ENCODE results near the gene POP7. TPM values are rescaled to one million over a fixed set of nuclear protein-coding genes. Genes with fewer than 3 reads are reported as not detected.
A peak's percentile ranks its signal among the peaks of the same experiment; 100 is the strongest.

POP7 gene
- total RNA-seq, 1 experiment from 2014 or later = 96.9 TPM

- Histone ChIP-seq H2BK120ac (ENCODE audit: low read depth, low read length, poor library complexity, severe bottlenecking) (no peak overlapping the region), H3K4me1 (ENCODE audit: insufficient read depth, low read length) (no peaks in the 10 kb centered on the region), H3K9ac (ENCODE audit: extremely low read depth, insufficient read length, low read length) (no peak overlapping the region), H3K4me2 (ENCODE audit: insufficient read depth, insufficient read length, low read length) (peak overlapping the region; percentile 75), H3T11ph (ENCODE audit: low read length) (no peak overlapping the region), H3K27me3 (ENCODE audit: insufficient read depth, low read length) (no peaks in the 10 kb centered on the region), H4K91ac (ENCODE audit: insufficient read length, low read depth, low read length) (no peak overlapping the region), H3K79me2 (ENCODE audit: insufficient read depth, low read length) (no peaks in the 10 kb centered on the region), H4K20me1 (ENCODE audit: control insufficient read depth, insufficient read depth, insufficient read length) (no peaks in the 10 kb centered on the region), H3K79me1 (ENCODE audit: insufficient read depth, low read depth, low read length, poor library complexity, severe bottlenecking) (no peaks in the 10 kb centered on the region), H3K23ac (ENCODE audit: insufficient read length, low read depth, low read length) (no peak overlapping the region), H2AK5ac (ENCODE audit: insufficient read length, low read length) (no peak overlapping the region), H3K18ac (ENCODE audit: insufficient read length, low read depth, low read length) (no peak overlapping the region), H3K23me2 (ENCODE audit: insufficient read length, low read depth, low read length, poor library complexity, severe bottlenecking) (peaks cover 20% of the 10 kb centered on the region), H3K14ac (ENCODE audit: insufficient read depth, low read length) (no peak overlapping the region; the same call in 1 of the 2 replicates), H3K27ac (ENCODE audit: insufficient read length, low read depth, low read length) (no peak overlapping the region), H2BK12ac (ENCODE audit: insufficient read length, low read depth, low read length) (no peak overlapping the region), H2BK20ac (ENCODE audit: low read depth, low read length, poor library complexity, severe bottlenecking) (no peak overlapping the region), H2BK5ac (ENCODE audit: insufficient read length, low read length) (no peak overlapping the region), H3K4ac (ENCODE audit: low read depth, low read length) (no peak overlapping the region), H2AFZ (ENCODE audit: low read length) (no peak overlapping the region), H4K8ac (replicated peaks; ENCODE audit: insufficient read length, low read depth, low read length) (no peak overlapping the region), H2BK15ac (ENCODE audit: low read depth, low read length) (no peak overlapping the region), H4K5ac (ENCODE audit: insufficient read length, low read depth, low read length) (no peak overlapping the region), H3K9me3 (ENCODE audit: control insufficient read depth, low read depth, low read length) (no peaks in the 10 kb centered on the region), H3K56ac (ENCODE audit: insufficient read length, low read depth, low read length) (no peak overlapping the region)
- no peak for TF ChIP-seq CTCF (conservative IDR thresholded peaks at IDR 0.05)
- no peak for DNase-seq
- H3K27ac Mint-ChIP-seq = peak overlapping the region in 2 of 3 experiments; percentile 57 to 72; a peak in 3 of 7 replicates
- H3K27me3 Mint-ChIP-seq (ENCODE audit: low read depth) = peaks cover 34% of the 10 kb centered on the region
- no CpG with 5 or more reads among the region's 43 CpGs for WGBS (ENCODE audit: extremely low coverage, insufficient read length, low lambda C conversion rate)
- H3K4me3 Mint-ChIP-seq = peak overlapping the region; percentile 83 to 92
- H3K9me3 Mint-ChIP-seq = no peaks in the 10 kb centered on the region
- H3K4me1 Mint-ChIP-seq = peaks cover 6 to 11% of the 10 kb centered on the region in 2 experiments
- peaks cover 10 to 24% (median 22%) of the 10 kb centered on the region in 3 experiments; a peak in 6 of 7 replicates for H3K36me3 Mint-ChIP-seq (ENCODE audit: insufficient read depth in 1 of 3, low read depth in 3 of 3)
Measured at GRCh38 chr7:100674411-100675104, 31.4 kb upstream of the POP7 start.
